OCI-LY7 (cell line): ENCODE measurements around the gene JUN. TPM values are rescaled to one million over a fixed set of nuclear protein-coding genes. Genes with fewer than 3 reads are reported as not detected.

Experiments
- BruUV-seq: library from RNA; stranded (reverse); fragments of 400-500 nt; replicated peaks from 2 replicates; lab custom pipeline; 2021; lab: Mats Ljungman, UMichigan
- CTCF ChIA-PET: fragments of 300-600 bp; sonication (Branson Sonifier 250); formaldehyde crosslinking; loops from one replicate; lab custom pipeline; 2022; ENCODE audit warnings: antibody characterized with exemption; ENCODE audit not compliant: unreplicated experiment; lab: Charles Lee
- POLR2A ChIA-PET: fragments of 300-600 bp; sonication (Branson Sonifier 250); formaldehyde crosslinking; loops from one replicate; lab custom pipeline; 2022; ENCODE audit warnings: antibody characterized with exemption; lab: Charles Lee
- DNase-seq: peaks from one replicate; pipeline ENCODE4 v3.0.0-alpha.2; 2015; ENCODE audit warnings: low spot score
- H2AFZ ChIP-seq: fragments of 200-600 bp; sonication (generic), shearing (Covaris generic); 2 replicates; pipeline ENCODE4 v1.6.1; 2014; ENCODE audit warnings: mild to moderate bottlenecking, antibody characterized with exemption, low read length, moderate library complexity
- H3K27ac ChIP-seq: fragments of 200-600 bp; sonication (generic); 2 replicates; pipeline ENCODE4 v1.5.1; 2014; ENCODE audit warnings: mixed run types, low read depth, mild to moderate bottlenecking, moderate library complexity, low read length, inconsistent platforms; ENCODE audit not compliant: poor library complexity, severe bottlenecking
- H3K36me3 ChIP-seq: fragments of 200-600 bp; sonication (generic); 2 replicates; pipeline ENCODE4 v1.6.1; 2014; ENCODE audit warnings: mild to moderate bottlenecking, antibody characterized with exemption, low read length, moderate library complexity, mixed read lengths; ENCODE audit not compliant: insufficient read depth
- H3K4me1 ChIP-seq: fragments of 200-600 bp; sonication (generic); 2 replicates; pipeline ENCODE4 v1.5.1; 2014; ENCODE audit warnings: mild to moderate bottlenecking, low read length; ENCODE audit not compliant: insufficient read depth, poor library complexity, severe bottlenecking
- H3K4me2 ChIP-seq: fragments of 200-600 bp; sonication (generic); 2 replicates; pipeline ENCODE4 v1.6.1; 2014; ENCODE audit warnings: mild to moderate bottlenecking, low read length
- H3K4me3 ChIP-seq: fragments of 200-600 bp; sonication (generic); 2 replicates; pipeline ENCODE4 v1.5.1; 2014; ENCODE audit warnings: mild to moderate bottlenecking, low read depth, low read length; ENCODE audit not compliant: poor library complexity, severe bottlenecking
- H3K79me2 ChIP-seq: fragments of 200-600 bp; sonication (generic); 2 replicates; pipeline ENCODE4 v1.6.1; 2016; ENCODE audit warnings: low read depth, mild to moderate bottlenecking, low read length, moderate library complexity, mixed read lengths; ENCODE audit not compliant: insufficient read depth
- H3K9me2 ChIP-seq: fragments of 200-600 bp; sonication (generic); 2 replicates; pipeline ENCODE4 v1.6.1; 2016; ENCODE audit warnings: mild to moderate bottlenecking, low read length, mixed read lengths; ENCODE audit not compliant: insufficient read depth
- H3K9me3 ChIP-seq: fragments of 200-600 bp; sonication (generic); 2 replicates; pipeline ENCODE4 v1.6.1; 2014; ENCODE audit warnings: mild to moderate bottlenecking, mixed run types, low read length, mixed read lengths
- H4K20me1 ChIP-seq: fragments of 200-600 bp; sonication (generic); 2 replicates; pipeline ENCODE4 v1.6.1; 2014; ENCODE audit warnings: mild to moderate bottlenecking, antibody characterized with exemption, low read length, moderate library complexity, mixed read lengths; ENCODE audit not compliant: insufficient read depth
- EZH2phosphoT487 ChIP-seq: fragments of 200-600 bp; sonication (generic); IDR thresholded peaks from 2 replicates; pipeline ENCODE4 v1.6.1; 2018; ENCODE audit warnings: low read depth, borderline replicate concordance, mild to moderate bottlenecking, mixed run types, antibody characterized with exemption, low read length, moderate library complexity, mixed read lengths
- intact Hi-C: fragments of 100-400 bp; cut with micrococcal nuclease; formaldehyde crosslinking; loops from one replicate; pipeline ENCODE4 v1.10.0; 2022; ENCODE audit not compliant: unreplicated experiment
- total RNA-seq, 2 experiments: library from RNA; depleted of rRNA in 1 of 2; stranded (reverse); fragments of >200 nt in 1 of 2; shearing (Covaris generic) in 1 of 2; gene quantifications; 2 replicates each; pipeline ENCODE4 v1.2.3, GENCODE V29; 2014 to 2022
- TF ChIP-seq, protein P1 (sequence below): fragments of 200-600 bp; sonication (generic); conservative IDR thresholded peaks from 2 replicates; pipeline ENCODE4 v1.5.1; 2014; ENCODE audit warnings: mild to moderate bottlenecking, antibody characterized with exemption, low read length, moderate library complexity, mixed read lengths

JUN gene
- total RNA-seq, 2 experiments from 2014 or later: 4.2 to 7.7 TPM

- no peak for DNase-seq
- Histone ChIP-seq H3K27ac (no peak overlapping the region), H3K4me2 (no peak overlapping the region), H4K20me1 (no peaks in the 10 kb centered on the region), H3K79me2 (no peaks in the 10 kb centered on the region), H3K4me3 (no peak overlapping the region), H2AFZ (no peak overlapping the region), H3K9me3 (no peaks in the 10 kb centered on the region), H3K4me1 (peaks cover 23% of the 10 kb centered on the region), H3K36me3 (no peaks in the 10 kb centered on the region), H3K9me2 (no peaks in the 10 kb centered on the region)
- ChIA-PET CTCF (no interaction called here), POLR2A (interaction anchor here (1.2 kb wide), 1 partner anchor 23 kb away, joined by 3 read pairs; no protein-coding TSS in a partner anchor)
- intact Hi-C loops: loop anchor here (5.0 to 10.0 kb wide), 2 partner anchors 254 to 514 kb away; partner anchors contain the start of gene FGGY
- TF ChIP-seq EZH2phosphoT487: no peak
- TF ChIP-seq, protein P1, sequence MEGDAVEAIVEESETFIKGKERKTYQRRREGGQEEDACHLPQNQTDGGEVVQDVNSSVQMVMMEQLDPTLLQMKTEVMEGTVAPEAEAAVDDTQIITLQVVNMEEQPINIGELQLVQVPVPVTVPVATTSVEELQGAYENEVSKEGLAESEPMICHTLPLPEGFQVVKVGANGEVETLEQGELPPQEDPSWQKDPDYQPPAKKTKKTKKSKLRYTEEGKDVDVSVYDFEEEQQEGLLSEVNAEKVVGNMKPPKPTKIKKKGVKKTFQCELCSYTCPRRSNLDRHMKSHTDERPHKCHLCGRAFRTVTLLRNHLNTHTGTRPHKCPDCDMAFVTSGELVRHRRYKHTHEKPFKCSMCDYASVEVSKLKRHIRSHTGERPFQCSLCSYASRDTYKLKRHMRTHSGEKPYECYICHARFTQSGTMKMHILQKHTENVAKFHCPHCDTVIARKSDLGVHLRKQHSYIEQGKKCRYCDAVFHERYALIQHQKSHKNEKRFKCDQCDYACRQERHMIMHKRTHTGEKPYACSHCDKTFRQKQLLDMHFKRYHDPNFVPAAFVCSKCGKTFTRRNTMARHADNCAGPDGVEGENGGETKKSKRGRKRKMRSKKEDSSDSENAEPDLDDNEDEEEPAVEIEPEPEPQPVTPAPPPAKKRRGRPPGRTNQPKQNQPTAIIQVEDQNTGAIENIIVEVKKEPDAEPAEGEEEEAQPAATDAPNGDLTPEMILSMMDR: no peak
- BruUV-seq: no TSS peak
These were observed 2.9 kb downstream of the JUN start for GRCh38 chr1:58780836-58781452.

DNA sequence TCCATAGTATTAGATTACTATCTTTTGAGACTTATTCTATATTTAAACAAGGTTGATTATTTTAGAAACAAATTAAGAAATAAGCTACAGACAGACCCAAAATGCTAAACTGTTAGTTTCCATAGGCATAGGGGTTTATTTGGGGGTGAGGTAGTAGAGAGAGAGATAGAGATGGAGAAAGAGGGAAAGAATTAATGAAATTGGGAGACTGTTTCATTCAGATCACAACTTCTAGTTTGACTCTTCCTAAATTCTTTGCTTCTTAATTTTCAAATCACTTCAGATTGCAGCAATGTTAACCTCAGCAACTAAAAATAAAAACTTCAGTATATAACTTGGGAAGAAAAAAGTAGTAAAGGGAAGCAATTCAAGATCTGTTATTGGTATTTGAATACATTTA, 3.4 kb downstream of the JUN start:
- DNase-seq: no peak
- H3K79me2 ChIP-seq: no peaks in the 10 kb centered on the region
- no peaks in the 10 kb centered on the region for H4K20me1 ChIP-seq
- ChIA-PET CTCF (no interaction called here), POLR2A (no interaction called here)
- no TSS peak for BruUV-seq
- no peak overlapping the region for H3K27ac ChIP-seq
- H3K9me3 ChIP-seq: no peaks in the 10 kb centered on the region
- peaks cover 19% of the 10 kb centered on the region for H3K4me1 ChIP-seq
- no peaks in the 10 kb centered on the region for H3K36me3 ChIP-seq
- TF ChIP-seq EZH2phosphoT487: no peak
- TF ChIP-seq, protein P1: no peak
- intact Hi-C loops: loop anchor here (5.0 to 10.0 kb wide), 2 partner anchors 253 to 514 kb away; partner anchors contain the start of gene FGGY
- H3K4me3 ChIP-seq: no peak overlapping the region
- H2AFZ ChIP-seq: no peak overlapping the region
- H3K4me2 ChIP-seq: no peak overlapping the region
- no peaks in the 10 kb centered on the region for H3K9me2 ChIP-seq

DNA sequence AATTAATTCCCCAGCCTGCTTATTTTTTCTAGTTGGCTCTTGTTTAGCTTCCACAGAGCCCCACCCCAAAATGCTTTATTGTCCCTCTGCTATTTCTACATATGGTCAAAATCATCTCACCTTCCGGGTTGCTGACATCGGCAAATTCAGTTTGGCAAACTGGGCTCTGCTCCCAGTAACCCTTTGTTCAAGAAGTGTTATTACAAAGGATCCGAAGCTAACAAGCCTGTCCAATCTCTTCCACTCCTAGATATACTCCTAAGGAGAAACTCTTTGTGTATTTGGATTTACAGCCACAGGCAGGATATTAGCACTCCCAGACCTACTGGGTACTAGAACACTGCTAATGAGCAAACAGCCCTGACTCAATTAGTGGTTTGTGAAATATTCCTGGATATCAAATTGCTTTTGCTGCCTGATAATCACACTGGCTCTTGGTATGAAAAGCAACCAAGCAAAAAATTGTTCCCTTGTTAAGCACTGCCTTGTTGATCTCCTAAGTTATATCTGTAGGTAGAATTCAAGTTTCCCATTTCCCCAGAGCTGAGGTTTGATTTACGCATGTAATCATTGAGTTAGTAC, 4.0 kb downstream of the JUN start:
- Histone ChIP-seq H3K4me3 (no peak overlapping the region), H3K4me2 (no peak overlapping the region), H3K36me3 (no peaks in the 10 kb centered on the region), H3K9me3 (no peaks in the 10 kb centered on the region), H2AFZ (no peak overlapping the region), H3K27ac (no peak overlapping the region), H3K9me2 (no peaks in the 10 kb centered on the region), H3K4me1 (peaks cover 14% of the 10 kb centered on the region), H4K20me1 (no peaks in the 10 kb centered on the region), H3K79me2 (no peaks in the 10 kb centered on the region)
- ChIA-PET CTCF (no interaction called here), POLR2A (no interaction called here)
- DNase-seq: no peak
- intact Hi-C loops: loop anchor here (5.0 to 10.0 kb wide), 2 partner anchors 253 to 515 kb away; partner anchors contain the start of gene FGGY
- no TSS peak for BruUV-seq
- TF ChIP-seq, protein P1: no peak
- TF ChIP-seq EZH2phosphoT487: no peak
